ENCODE results near the gene CFAP65. TPM values are rescaled to one million over a fixed set of nuclear protein-coding genes. Genes with fewer than 3 reads are reported as not detected.
A peak's percentile ranks its signal among the peaks of the same experiment; 100 is the strongest.

CFAP65 gene
- total RNA-seq, 3 donors from 2014 or later (not counting 1 experiment from before 2014, with no cell fraction given) = not detected

DNA sequence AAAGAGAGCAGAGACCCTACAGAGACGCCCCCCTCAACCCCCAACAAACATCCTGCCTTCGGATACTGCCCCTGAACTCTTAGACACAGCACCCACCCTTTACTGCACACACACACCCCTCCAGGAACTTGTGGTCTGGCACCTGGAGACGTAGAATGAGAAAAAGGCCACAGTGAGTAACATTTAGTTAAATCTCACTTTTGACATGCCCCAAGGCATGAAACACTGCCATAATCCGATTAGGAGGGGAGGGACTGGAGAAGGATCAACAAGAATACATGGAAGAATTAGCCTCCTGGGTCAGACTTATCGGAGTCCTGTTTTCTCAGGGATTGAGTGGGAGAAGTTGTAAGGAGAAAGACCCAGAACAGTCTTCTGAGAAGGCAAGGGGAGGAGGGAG is 77.7 kb downstream of the CFAP65 start:
- no peaks in the 10 kb centered on the region for H3K36me3 ChIP-seq (ENCODE audit: control insufficient read depth, insufficient read depth, low read length)
- H3K9me3 Mint-ChIP-seq = no peaks in the 10 kb centered on the region
- H3K4me3 ChIP-seq (ENCODE audit: low read length) = no peak overlapping the region
- WGBS (ENCODE audit: insufficient coverage) = 22% methylated on average over 5 of the region's 5 CpGs
- H3K27ac Mint-ChIP-seq = no peak overlapping the region
- no peaks in the 10 kb centered on the region for H3K36me3 Mint-ChIP-seq
- peaks cover 42% of the 10 kb centered on the region for H3K27me3 ChIP-seq (ENCODE audit: control insufficient read depth, insufficient read depth, low read length)
- intact Hi-C loops (cut with micrococcal nuclease) = no loop called here
- peaks cover 19% of the 10 kb centered on the region for H3K4me1 ChIP-seq (ENCODE audit: control insufficient read depth, insufficient read depth, low read length)
- peaks cover 9% of the 10 kb centered on the region for H3K9me3 ChIP-seq (ENCODE audit: control insufficient read depth, insufficient read depth, low read length)
- ATAC-seq (no peak), DNase-seq (no peak)
- H3K4me3 Mint-ChIP-seq = no peak overlapping the region
- peaks cover 0 to 18% of the 10 kb centered on the region in 2 donors for H3K4me1 Mint-ChIP-seq
- TF ChIP-seq, protein P1, sequence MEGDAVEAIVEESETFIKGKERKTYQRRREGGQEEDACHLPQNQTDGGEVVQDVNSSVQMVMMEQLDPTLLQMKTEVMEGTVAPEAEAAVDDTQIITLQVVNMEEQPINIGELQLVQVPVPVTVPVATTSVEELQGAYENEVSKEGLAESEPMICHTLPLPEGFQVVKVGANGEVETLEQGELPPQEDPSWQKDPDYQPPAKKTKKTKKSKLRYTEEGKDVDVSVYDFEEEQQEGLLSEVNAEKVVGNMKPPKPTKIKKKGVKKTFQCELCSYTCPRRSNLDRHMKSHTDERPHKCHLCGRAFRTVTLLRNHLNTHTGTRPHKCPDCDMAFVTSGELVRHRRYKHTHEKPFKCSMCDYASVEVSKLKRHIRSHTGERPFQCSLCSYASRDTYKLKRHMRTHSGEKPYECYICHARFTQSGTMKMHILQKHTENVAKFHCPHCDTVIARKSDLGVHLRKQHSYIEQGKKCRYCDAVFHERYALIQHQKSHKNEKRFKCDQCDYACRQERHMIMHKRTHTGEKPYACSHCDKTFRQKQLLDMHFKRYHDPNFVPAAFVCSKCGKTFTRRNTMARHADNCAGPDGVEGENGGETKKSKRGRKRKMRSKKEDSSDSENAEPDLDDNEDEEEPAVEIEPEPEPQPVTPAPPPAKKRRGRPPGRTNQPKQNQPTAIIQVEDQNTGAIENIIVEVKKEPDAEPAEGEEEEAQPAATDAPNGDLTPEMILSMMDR (IDR thresholded peaks at IDR 0.05) = no peak
- H3K27me3 Mint-ChIP-seq (ENCODE audit: low read depth in 2 of 2) = peaks cover 39 to 49% of the 10 kb centered on the region in 2 donors
- no peak overlapping the region for H3K27ac ChIP-seq (ENCODE audit: low read length)

DNA sequence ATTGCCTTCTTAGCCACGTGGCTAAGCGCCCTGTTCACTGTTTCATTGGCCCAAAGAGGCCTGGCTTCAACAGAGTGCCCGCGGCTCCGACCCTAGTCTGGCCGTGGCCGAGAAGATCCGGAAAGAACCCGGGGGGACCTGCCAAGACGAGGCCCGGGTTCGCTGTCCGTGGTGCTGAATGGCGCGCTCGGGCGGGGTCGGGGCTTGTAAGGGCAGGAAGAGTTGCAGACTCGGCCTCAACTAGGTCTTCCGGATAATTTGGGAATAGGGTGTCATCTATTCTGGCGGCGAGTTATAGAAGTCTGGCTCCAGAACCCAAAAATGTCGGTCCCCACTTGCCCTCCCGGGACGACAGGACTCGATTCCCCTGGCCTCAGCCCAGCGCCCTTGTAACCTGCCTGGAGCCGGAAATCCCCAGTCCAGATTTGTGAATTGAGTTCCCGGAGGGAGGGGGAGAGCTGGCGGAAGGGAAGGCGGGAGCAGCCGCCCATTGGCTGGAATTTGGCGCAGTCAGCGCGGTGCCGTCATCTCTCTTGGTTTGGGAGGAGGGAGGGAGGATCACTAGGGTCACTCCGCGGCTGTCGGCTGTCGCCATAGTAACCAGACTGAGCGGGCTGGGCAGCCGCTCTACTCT is 78.3 kb downstream of the CFAP65 start:
- H3K27me3 ChIP-seq (ENCODE audit: control insufficient read depth, insufficient read depth, low read length) = peaks cover 44% of the 10 kb centered on the region
- peaks cover 19% of the 10 kb centered on the region for H3K4me1 ChIP-seq (ENCODE audit: control insufficient read depth, insufficient read depth, low read length)
- Mint-ChIP-seq H3K4me1 (peaks cover 0 to 18% of the 10 kb centered on the region in 2 donors), H3K4me3 (peak overlapping the region; percentile 21), H3K36me3 (no peaks in the 10 kb centered on the region), H3K9me3 (no peaks in the 10 kb centered on the region), H3K27me3 (ENCODE audit: low read depth in 2 of 2) (peaks cover 41 to 49% of the 10 kb centered on the region in 2 donors), H3K27ac (no peak overlapping the region)
- DNase-seq = peak; percentile 43 to 70
- intact Hi-C loops (cut with micrococcal nuclease) = no loop called here
- H3K4me3 ChIP-seq (ENCODE audit: low read length) = no peak overlapping the region
- H3K27ac ChIP-seq (ENCODE audit: low read length) = no peak overlapping the region
- TF ChIP-seq, protein P1 (IDR thresholded peaks at IDR 0.05) = no peak
- WGBS (ENCODE audit: insufficient coverage) = 7% methylated on average over 42 of the region's 42 CpGs
- peaks cover 9% of the 10 kb centered on the region for H3K9me3 ChIP-seq (ENCODE audit: control insufficient read depth, insufficient read depth, low read length)
- H3K36me3 ChIP-seq (ENCODE audit: control insufficient read depth, insufficient read depth, low read length) = no peaks in the 10 kb centered on the region
- peak in 2 of 3 donors; percentile 40 to 61 for ATAC-seq

DNA sequence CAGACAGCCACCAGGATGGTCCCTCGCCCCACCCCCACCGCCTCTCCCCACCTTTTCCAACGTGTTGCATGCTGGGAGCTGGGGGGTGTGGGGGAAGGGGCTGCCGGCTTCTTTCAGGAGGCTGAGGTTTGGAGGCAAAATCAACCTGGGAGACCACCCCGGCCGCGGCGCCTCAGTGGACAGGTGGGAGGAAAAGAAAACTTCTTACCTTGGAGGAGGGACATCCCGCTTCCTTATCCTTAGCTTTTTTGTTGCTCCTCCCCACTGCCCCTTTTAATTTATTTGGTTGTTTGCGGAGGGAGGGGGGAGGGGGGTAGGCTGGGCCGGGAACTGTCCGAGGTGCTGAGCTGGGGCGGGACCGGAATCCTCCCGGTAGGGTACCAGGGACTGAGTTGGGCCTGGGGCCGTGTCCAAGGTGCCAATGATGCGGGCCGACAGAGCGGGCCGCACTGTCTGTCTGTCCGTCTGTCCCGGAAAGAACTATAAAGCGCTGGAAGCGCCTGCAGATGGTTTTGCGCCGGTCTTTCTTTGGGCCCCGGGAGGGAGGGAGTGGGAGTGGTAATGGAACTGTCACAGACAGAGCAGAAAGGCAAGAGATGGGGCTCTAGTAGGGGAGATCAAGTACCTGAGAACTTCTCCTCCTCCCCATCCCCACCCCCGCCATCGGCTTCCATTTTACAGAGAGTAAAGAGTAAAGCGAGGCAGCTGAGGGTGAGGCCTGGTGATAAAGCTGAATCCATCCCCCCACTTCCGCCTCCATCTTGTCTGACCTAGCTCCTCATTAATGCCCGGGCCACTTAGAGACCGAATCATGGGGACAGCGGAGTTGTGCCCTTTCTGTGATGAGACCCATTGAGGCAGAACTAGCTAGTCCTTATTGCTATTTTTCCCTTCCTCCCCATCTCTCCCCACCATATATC is 79.4 kb downstream of the CFAP65 start:
- no peaks in the 10 kb centered on the region for H3K36me3 Mint-ChIP-seq

More for the DNA sequence above, 79.4 kb downstream of the CFAP65 start:
- Mint-ChIP-seq H3K4me1 (peaks cover 0 to 18% of the 10 kb centered on the region in 2 donors), H3K27me3 (ENCODE audit: low read depth in 2 of 2) (peaks cover 45 to 58% of the 10 kb centered on the region in 2 donors), H3K4me3 (no peak overlapping the region), H3K27ac (no peak overlapping the region), H3K9me3 (no peaks in the 10 kb centered on the region)
- 15% methylated on average over 27 of the region's 34 CpGs for WGBS (ENCODE audit: insufficient coverage)
- peaks cover 9% of the 10 kb centered on the region for H3K9me3 ChIP-seq (ENCODE audit: control insufficient read depth, insufficient read depth, low read length)
- no peak overlapping the region for H3K4me3 ChIP-seq (ENCODE audit: low read length)
- peaks cover 19% of the 10 kb centered on the region for H3K4me1 ChIP-seq (ENCODE audit: control insufficient read depth, insufficient read depth, low read length)
- no peaks in the 10 kb centered on the region for H3K36me3 ChIP-seq (ENCODE audit: control insufficient read depth, insufficient read depth, low read length)
- no peak overlapping the region for H3K27ac ChIP-seq (ENCODE audit: low read length)
- DNase-seq = peak in 1 of 2 donors; percentile 34
- intact Hi-C loops (cut with micrococcal nuclease) = no loop called here
- peaks cover 47% of the 10 kb centered on the region for H3K27me3 ChIP-seq (ENCODE audit: control insufficient read depth, insufficient read depth, low read length)
- TF ChIP-seq, protein P1 (IDR thresholded peaks at IDR 0.05) = no peak
- no peak for ATAC-seq
